Tibial artery (tissue), 4 donors: ENCODE data around the gene VTI1B.
"Not testable (repeated sequence)": the region's sequence is repeated elsewhere in the genome, so short reads cannot be mapped to it uniquely, and the experiment has no call there.

Experiments
- DNase-seq, 2 donors: peaks; one replicate each; pipeline ENCODE4 v3.0.0-alpha.2; 2019
- H3K27ac ChIP-seq, 2 donors: fragments of 200-600 bp; sonication (generic) in 1 of 2; 1 replicate in 1 of 2; 2 replicates in 1 of 2; pipeline ENCODE4 v1.5.1; 2018 to 2019; ENCODE audit warnings: mild to moderate bottlenecking in 1 of 2
- H3K27me3 ChIP-seq, 2 donors: fragments of 200-600 bp; sonication (generic) in 1 of 2; one replicate each; pipeline versions ENCODE4 v1.5.1 to v1.6.0; 2016 to 2019
- H3K36me3 ChIP-seq, 3 donors: fragments of 200-600 bp; sonication (generic) in 2 of 3; one replicate each; pipeline ENCODE4 v1.5.1; 2016 to 2019; ENCODE audit warnings: mild to moderate bottlenecking in 2 of 3
- H3K4me1 ChIP-seq, 4 donors: fragments of 200-600 bp; sonication (generic) in 2 of 4; 1 replicate in 3 of 4; 2 replicates in 1 of 4; pipeline ENCODE4 v1.5.1; 2016 to 2019
- H3K4me3 ChIP-seq, 2 donors: fragments of 200-600 bp; sonication (generic) in 1 of 2; 1 replicate in 1 of 2; 2 replicates in 1 of 2; pipeline ENCODE4 v1.5.1; 2018 to 2019; ENCODE audit warnings: mild to moderate bottlenecking in 2 of 2
- H3K9me3 ChIP-seq, 3 donors: fragments of 200-600 bp; sonication (generic) in 1 of 3; one replicate each; pipeline ENCODE4 v1.5.1; 2016 to 2019
- intact Hi-C: fragments of 100-400 bp; cut with DNase I; formaldehyde crosslinking; loops from one replicate; pipeline ENCODE4 v1.15.0; 2023; ENCODE audit warnings: low total_unique reads
- TF ChIP-seq, protein P1 (sequence below), 2 experiments: fragments of 200-600 bp in 1 of 2; fragments of 450-650 bp in 1 of 2; IDR thresholded peaks; one replicate each; pipeline ENCODE4 v1.5.1; 2017 to 2019; ENCODE audit warnings: antibody characterized with exemption in 2 of 2, mild to moderate bottlenecking in 1 of 2, moderate library complexity in 1 of 2

Gene VTI1B, protein sequence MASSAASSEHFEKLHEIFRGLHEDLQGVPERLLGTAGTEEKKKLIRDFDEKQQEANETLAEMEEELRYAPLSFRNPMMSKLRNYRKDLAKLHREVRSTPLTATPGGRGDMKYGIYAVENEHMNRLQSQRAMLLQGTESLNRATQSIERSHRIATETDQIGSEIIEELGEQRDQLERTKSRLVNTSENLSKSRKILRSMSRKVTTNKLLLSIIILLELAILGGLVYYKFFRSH

DNA sequence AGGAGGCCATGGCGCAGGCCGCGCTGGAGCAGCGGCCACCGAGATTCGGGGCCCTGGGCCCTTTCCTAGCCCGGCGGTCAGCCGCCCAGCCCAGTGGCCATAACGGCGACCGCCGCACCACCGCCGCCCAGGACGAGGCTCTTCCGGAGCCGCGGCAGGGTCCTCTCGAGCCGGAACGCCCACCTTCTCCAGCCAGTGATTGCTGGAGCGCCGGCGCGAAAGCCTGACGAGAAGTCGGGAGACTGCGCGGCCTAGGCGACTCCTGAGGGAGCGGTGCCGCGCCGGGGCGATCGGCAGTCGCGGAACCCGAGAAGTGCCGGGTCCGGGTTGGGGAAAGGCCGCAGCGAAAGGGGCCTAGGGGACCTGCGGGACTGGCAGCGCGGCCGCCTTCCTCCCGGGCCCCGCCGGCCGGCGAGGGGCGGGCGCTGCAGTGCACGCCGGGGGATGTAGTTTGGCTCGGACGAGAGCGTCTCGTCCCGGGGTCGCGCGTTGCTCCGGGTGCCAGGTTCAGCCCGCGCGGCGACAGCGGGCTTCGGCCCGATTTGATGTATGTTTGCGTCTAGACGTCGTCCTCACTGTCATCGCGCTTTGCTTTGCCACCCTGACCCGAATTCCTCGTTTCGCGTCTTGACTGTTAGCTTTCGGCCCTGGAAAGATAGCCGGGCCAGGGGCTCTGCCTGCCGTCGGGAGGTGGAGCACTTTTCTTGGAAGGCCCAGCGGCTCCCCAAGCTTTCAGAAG is at the start of gene VTI1B:
VTI1B (minus strand) TSS at position 153 of the 739 bp plus-strand sequence; CDS start at position 10, 143 bp downstream.
- H3K4me3 ChIP-seq = peak within 1 kb of the TSS; percentile 83 to 94
- TF ChIP-seq, protein P1, sequence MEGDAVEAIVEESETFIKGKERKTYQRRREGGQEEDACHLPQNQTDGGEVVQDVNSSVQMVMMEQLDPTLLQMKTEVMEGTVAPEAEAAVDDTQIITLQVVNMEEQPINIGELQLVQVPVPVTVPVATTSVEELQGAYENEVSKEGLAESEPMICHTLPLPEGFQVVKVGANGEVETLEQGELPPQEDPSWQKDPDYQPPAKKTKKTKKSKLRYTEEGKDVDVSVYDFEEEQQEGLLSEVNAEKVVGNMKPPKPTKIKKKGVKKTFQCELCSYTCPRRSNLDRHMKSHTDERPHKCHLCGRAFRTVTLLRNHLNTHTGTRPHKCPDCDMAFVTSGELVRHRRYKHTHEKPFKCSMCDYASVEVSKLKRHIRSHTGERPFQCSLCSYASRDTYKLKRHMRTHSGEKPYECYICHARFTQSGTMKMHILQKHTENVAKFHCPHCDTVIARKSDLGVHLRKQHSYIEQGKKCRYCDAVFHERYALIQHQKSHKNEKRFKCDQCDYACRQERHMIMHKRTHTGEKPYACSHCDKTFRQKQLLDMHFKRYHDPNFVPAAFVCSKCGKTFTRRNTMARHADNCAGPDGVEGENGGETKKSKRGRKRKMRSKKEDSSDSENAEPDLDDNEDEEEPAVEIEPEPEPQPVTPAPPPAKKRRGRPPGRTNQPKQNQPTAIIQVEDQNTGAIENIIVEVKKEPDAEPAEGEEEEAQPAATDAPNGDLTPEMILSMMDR (IDR thresholded peaks at IDR 0.05) = no peak
- intact Hi-C loops = no loop called here
- peaks cover 0 to 36% (median 22%) of the 10 kb centered on the region in 4 donors for H3K4me1 ChIP-seq
- H3K27me3 ChIP-seq = no peaks in the 10 kb centered on the region
- peak within 1 kb of the TSS; percentile 96 to 97 for H3K27ac ChIP-seq
- peaks cover 0 to 10% (median 0%) of the 10 kb centered on the region in 3 donors for H3K36me3 ChIP-seq
- DNase-seq = peak; percentile 68 to 88
- no peaks in the 10 kb centered on the region for H3K9me3 ChIP-seq

DNA sequence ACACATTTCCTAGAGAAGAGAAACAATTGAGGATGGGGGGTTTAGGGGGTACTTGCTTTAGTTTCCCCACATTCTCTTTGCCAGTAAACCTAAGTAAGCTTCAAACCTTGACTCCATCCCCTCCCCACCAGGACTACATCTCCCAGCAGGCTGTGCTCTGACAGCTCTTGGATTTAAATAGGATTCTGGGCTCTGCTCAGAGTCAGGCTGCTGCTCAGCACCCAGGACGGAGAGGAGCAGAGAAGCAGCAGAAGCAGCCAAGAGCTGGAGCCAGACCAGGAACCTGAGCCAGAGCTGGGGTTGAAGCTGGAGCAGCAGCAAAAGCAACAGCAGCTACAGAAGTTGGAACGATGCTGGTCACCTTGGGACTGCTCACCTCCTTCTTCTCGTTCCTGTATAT is 47.9 kb upstream of the VTI1B start:
- Histone ChIP-seq H3K9me3 (no peaks in the 10 kb centered on the region), H3K27ac (peak overlapping the region in 1 of 2 donors; percentile 8), H3K4me1 (peaks cover 0 to 11% (median 10%) of the 10 kb centered on the region in 4 donors), H3K36me3 (no peaks in the 10 kb centered on the region), H3K27me3 (no peaks in the 10 kb centered on the region), H3K4me3 (no peak overlapping the region)
- TF ChIP-seq, protein P1 (IDR thresholded peaks at IDR 0.05) = no peak
- intact Hi-C loops = no loop called here
- DNase-seq = peak; percentile 45 to 73

DNA sequence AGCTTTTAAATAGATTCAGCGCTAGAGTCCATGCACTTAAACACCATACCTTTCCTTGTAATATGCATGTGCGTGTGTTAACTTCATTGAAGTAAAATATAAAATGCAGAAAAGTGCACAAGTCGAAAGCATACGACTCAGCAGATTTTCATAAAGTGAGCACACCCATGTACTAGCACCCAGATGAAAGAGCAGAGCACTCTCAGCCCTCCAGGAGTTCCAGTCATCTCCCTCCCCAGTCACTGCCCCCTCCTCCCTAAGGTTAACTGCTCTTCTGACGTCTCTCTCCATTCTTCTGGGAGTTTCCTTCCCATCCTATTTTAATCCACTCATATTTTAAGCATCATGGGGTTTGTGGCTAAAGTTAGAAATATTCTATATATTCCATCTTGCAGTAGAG is 47.4 kb upstream of the VTI1B start:
- Histone ChIP-seq H3K4me3 (no peak overlapping the region), H3K9me3 (no peaks in the 10 kb centered on the region), H3K4me1 (peaks cover 0 to 11% (median 10%) of the 10 kb centered on the region in 4 donors), H3K27ac (no peak overlapping the region), H3K27me3 (no peaks in the 10 kb centered on the region), H3K36me3 (no peaks in the 10 kb centered on the region)
- intact Hi-C loops = no loop called here
- TF ChIP-seq, protein P1 (IDR thresholded peaks at IDR 0.05) = no peak
- no peak for DNase-seq

DNA sequence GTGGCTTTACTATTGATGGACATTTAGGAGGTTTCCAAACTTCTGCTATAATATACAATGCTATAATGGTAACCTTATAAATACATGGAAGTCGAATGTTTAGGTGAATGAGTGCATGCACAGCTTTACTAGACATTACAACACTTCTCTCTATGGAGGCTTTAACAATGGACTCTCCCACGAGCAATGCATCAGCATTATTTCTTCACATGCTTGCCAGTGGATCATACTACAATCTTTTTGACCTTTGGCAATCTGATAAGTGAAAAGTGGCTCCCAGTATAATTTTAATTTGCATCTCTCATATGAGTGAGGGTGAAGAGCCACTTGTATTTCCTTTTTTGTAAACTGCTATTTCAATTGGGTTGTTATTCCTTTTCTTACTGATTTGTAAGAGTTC is 45.4 kb upstream of the VTI1B start:
- H3K9me3 ChIP-seq = no peaks in the 10 kb centered on the region
- peaks cover 0 to 11% (median 10%) of the 10 kb centered on the region in 4 donors for H3K4me1 ChIP-seq
- intact Hi-C loops = no loop called here
- no peaks in the 10 kb centered on the region for H3K36me3 ChIP-seq
- no peaks in the 10 kb centered on the region for H3K27me3 ChIP-seq
- no peak overlapping the region for H3K27ac ChIP-seq
- TF ChIP-seq, protein P1 (IDR thresholded peaks at IDR 0.05) = no peak
- no peak for DNase-seq
- H3K4me3 ChIP-seq = no peak overlapping the region

DNA sequence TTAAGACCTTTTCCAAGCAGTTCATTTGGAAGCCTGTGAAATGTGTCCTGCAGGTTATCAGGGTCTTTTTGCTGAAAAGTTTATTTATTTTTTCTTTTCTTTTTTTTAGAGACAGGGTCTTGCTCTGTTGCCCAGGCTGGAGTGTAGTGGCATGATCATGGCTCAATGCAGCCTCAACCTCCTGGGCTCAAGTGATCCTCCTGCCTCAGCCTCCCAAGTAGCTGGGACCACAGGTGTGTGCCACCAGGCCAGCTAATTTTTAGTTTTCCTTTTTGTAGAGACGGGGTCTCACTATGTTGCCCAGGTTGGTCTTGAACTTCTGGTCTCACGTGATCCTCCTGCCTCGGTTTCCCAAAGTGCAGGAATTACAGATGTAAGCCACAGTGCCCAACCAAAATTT is 45.0 kb upstream of the VTI1B start:
- H3K27ac ChIP-seq, H3K4me3 ChIP-seq, H3K27me3 ChIP-seq, H3K36me3 ChIP-seq, H3K9me3 ChIP-seq, intact Hi-C loops, DNase-seq: not testable (repeated sequence)
- H3K4me1 ChIP-seq = peaks cover 0 to 11% (median 10%) of the 10 kb centered on the region in 4 donors

DNA sequence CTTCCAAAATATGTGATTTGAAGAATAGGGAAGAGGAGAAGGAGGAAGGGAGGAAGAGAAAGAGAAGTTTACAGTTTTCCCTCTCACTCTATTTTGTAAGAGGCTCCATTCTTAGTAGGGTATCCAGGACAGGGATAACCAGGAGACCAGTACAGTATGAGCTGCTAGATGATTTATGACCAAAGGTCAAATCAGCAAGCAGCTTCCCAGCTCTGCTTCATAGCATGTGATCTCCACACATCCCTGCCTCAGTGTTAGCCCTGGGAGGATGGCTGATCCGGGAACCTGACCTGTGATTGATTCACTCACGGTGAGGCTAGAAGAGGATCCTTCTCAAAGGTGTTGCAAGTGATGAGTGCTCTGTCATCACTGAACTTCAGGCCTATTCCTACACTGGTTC is 43.8 kb upstream of the VTI1B start:
- Histone ChIP-seq H3K36me3 (no peaks in the 10 kb centered on the region), H3K9me3 (no peaks in the 10 kb centered on the region), H3K4me1 (peaks cover 0 to 11% (median 10%) of the 10 kb centered on the region in 4 donors), H3K4me3 (no peak overlapping the region), H3K27me3 (no peaks in the 10 kb centered on the region), H3K27ac (no peak overlapping the region)
- intact Hi-C loops = no loop called here
- TF ChIP-seq, protein P1 (IDR thresholded peaks at IDR 0.05) = no peak
- DNase-seq = no peak
